HG03521 (cell line): Measurements from ENCODE around the gene ITPRIP.

Experiments used
- ATAC-seq: cut with Tn5 transposase; IDR thresholded peaks from one replicate; pipeline ENCODE4 v1.9.1; 2021; ENCODE audit warnings: mild to moderate bottlenecking, moderate library complexity; ENCODE audit not compliant: unreplicated experiment

The ITPRIP gene

DNA sequence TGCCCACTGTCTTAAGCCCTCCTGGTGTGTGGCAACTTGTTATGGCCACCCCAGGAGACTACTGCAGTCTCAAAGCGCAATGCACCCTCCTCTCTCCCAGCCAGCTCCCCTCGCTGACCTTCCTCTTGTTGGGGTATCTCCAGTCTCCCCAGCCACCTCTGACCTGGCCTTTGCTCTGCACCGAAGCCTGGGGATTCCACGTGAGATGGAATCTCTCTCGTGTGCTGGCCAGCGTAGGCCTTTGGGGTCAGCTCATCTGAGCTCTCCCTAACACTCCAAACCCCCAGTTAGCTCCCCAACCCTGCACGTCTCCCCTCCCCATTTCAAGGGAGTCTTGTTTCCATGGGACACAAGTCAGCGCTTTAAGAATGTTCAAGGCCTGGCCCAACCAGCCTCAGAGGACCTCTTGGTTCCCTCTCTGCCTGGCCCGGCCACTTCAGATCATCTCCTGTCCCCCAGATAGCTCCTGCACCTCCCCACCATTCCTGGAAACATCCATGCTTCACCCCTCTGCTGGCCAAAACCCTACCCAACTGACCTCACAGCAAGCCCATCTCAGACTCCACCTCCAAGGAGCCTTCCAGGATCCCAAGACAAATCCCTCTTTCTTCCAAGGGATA is 11.2 kb downstream of the ITPRIP start:
- ATAC-seq, result no peak

DNA sequence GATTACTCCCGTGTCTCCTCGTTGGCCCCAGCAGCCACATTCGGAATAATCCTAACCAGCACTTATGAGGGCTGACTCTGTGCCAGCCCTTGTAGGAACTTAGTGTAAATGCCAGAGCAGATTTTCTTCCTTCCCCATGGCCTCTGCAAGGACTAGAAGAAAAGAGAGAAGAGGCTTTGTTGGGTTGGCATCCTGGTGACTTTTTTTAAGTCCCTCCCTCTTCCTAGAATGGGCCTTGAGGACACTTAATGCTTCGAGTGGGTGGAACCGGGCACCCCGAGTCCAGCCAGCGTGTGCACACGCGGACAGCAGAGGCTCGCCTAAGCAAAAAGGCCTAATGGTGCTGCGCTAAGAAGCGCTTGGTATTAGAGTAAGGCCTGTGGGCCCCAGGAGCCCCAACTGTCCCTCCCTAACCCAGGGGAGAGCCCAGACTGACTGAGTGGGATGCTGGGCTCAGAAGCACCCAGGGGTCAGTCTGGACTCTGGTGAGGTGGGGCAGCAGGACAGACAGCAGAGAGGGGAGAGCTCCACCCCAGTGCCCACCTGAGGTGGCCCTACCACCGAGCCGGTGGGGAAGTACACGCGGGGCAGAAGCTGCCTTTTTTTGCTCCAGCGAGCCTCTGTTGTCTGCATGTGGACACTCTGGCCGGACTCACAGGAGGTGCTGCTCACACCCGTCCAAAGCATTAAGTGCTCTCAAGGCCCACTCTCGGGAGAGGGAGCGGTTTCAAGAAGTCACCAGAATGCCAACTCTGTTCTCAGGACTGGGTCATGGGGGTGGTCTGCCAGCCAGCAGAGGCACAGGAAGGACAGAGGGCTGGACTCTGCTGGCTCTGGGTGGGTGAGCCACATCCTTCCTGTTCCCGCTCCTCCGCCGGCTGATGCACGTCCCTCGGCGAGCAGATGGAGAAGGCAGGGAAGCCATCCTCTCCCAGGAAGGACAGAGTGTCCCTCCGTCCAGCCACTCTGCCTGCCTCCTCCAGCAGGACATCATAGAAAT is 12.5 kb downstream of the ITPRIP start:
- no peak for ATAC-seq

DNA sequence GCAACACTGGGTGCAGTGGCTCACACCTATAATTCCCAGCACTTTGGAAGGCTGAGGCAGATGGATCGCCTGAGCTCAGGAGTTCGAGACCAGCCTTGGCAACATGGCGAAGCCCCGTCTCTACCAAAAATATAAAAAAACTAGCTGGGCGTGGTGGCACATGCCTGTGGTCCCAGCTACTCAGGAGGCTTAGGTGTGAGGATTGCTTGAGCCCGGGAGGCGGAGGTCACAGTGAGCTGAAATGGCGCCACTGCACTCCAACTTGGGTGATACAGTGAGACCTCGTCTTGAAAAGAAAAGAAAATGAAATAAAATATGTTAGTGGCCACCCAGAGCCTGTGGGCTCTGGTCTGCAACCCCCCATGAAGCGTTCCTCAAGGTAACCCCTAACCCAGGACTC is 13.3 kb downstream of the ITPRIP start:
- no peak for ATAC-seq

DNA sequence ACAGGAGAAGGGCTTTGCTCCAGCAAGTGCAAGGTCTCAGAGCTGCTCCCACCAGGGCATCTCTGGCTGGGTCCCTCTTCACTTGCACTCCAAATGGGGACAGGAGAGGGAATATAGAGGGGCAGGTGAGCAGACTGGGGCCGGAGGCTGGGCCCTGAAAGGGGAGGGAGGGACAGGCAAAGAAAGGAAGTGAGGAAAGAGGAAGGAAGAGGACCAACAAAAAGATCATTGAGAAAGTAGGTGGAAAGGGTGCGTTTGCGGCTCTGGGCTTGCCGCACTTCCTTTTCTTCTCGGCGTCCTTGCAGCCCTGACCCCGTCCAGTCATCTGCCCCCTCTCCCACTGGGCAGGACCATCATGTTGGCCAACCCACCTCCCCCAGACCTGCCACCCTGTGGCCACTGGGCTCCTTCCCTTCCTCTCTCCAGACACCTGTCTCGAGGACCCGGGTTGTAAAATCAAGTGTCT is 14.0 kb downstream of the ITPRIP start:
- ATAC-seq, result no peak

DNA sequence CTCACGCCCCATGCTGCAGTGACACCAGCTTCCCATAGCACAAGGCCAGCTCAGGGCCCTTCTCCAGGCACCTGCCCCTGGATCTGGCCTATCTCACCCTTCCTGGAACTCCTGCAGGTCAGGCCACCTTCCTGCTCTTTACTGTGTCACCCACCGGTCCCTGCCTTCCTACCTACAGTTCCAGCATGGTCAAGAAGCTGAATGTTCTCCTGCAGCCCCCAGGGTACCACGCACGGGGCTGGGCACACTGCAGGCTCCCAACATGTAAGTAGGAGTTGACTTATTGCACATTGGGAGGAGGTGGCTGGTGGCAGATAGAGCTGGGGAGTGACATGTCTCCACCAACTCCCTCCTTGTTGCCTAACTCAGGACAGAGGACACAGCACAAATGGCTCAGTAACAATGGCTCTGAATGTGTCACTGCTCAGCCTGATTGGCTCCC is 14.5 kb downstream of the ITPRIP start:
- no peak for ATAC-seq

DNA sequence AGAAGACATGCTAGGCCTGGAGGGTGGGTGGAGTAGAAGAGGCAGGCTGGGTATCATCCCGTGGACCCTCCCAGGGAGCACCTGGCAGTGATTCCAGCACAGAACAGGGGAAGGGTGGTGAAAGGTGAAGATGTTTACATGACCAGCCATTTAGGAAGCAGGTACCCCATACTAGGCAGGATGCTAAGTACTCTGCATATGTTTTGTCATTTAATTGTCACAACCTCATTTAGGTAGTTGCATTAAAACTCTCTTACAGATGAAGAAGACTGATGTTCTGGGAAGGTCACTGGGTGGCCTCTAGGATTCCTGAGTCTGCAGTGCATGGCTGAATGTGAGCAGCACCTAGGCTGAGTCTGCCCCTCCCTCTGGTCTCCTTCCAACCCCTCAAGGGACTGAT is 15.2 kb downstream of the ITPRIP start:
- ATAC-seq, result no peak

DNA sequence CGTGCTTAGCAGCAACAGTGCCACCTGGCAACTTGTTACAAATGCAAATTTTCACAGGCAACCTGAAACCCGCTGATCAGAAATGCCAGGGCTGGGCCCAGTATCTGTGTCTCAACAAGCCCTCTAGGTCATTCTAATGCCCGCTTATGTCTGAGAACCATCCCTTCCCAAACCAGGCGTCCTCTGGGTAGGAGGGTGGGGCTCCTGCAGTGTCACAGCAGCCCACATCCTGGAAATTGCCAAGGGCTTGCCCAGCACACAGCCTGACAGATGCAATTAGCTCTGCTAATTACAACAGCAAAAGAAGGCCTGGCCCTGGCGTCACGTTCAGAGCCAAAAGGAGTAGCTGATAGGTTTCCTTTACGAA is 15.9 kb downstream of the ITPRIP start:
- ATAC-seq, result no peak

DNA sequence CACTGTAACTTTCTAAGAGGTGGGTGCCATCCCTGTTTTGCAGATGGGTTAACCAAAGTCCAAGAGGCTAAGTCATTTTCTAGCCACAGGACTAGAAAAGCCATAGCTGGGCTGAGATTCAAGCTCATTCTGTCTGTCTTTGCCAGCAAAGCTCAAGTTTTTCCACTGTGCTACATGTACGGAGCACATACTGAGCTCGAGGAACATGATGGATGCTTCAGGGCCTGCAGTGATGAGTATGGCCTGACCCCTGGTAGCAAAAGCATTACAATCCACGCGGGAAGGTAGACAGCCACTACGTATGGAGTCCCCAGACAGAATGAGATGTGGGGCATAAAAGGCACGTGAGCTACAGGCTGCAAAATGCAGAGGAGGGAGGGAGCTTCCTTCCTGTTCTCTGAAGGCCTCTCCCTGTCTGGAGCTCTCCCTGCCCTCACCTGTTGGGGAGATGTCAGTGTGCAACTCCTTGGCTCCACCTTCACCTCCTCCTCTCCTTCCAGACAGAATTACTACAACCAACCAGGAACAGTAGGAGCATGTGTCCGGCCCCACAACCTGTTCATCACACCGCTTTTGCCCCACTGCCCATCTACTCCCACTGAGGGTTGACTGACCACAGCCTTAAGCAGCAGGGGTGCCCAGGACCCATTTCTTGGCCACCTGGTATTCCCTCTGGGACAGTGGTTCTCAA is 16.4 kb downstream of the ITPRIP start:
- ATAC-seq, result no peak

DNA sequence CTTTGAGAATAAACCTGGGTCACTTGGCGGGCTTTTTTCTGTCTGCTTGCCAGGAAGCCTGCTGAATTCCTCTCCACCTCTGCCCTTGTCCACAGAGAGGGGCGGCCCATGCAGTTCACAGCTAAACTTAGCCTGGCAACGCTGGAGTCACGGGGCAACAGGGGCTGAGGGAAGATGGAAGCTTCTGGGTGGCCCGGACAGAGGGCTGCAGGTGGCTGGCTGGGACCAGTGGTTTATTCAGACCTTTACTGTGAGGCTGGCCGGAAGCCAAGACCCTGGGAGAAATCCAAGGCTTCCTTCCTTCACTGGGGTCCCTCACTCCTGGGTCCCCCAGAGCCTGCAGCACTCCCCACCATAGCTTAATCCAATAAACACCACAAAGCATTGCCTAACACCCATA is 17.0 kb downstream of the ITPRIP start:
- no peak for ATAC-seq

DNA sequence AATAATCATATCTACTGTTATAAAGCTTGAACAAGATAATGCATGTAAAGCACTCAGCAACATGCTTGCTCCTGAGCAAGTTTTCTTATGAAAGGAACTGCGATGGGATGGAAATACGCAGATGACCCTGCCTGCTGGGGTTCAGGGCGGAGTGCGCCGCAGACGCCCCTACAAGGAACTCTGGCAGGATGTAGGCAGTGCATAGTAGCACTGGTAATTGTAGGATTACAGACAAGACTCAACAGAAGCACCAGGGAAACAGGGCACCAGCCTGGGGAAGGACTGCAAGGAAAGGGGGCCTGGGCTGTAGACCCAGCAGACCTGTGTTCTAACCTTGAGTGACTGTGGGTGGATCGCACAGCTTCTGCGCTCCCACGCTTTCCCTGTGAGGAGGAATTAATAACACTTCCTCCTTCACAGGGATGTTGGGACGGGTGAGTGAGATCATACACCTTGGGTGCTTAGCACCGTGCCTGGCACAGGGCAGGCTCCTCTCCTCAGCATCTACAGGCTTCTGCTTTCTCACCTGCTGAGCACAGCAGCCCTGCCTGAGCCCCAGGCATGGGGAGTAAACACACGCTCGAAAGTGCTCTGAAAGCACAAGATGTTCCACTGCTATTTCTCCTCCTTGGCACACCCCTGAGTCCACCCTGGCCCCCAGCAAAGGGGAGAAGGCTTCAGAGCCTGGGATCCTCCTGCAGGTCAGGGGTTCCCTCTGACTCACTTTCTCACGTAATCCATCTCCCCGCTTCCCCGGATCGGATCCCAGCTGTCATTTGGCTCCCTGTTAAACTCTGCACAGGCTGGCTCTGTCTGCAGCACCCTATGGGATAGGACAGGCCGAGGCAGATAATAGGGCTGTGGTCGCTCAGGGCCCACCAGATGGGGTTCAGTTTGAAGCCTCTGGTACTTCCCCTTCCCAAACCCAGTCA is 19.2 kb downstream of the ITPRIP start:
- ATAC-seq, result no peak

DNA sequence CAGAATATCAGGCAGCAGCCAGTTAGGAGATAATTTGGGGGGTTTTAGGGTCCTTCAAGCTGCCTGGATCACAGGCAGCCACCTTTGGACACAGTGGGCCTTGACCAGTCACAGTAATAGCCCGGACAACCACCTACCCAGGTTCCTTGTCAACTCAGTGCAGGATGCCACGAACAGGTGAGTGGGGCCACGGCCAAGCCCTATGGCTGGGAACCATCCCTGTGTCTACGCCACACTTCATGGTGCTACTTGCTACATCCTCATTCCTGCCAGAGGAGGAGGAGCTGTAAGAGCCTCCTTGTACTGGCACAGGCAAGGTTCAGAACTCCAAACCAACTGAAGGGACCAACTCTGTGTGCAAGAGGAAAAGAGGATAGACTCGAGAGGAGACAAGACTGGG is 19.9 kb downstream of the ITPRIP start:
- ATAC-seq, result no peak

DNA sequence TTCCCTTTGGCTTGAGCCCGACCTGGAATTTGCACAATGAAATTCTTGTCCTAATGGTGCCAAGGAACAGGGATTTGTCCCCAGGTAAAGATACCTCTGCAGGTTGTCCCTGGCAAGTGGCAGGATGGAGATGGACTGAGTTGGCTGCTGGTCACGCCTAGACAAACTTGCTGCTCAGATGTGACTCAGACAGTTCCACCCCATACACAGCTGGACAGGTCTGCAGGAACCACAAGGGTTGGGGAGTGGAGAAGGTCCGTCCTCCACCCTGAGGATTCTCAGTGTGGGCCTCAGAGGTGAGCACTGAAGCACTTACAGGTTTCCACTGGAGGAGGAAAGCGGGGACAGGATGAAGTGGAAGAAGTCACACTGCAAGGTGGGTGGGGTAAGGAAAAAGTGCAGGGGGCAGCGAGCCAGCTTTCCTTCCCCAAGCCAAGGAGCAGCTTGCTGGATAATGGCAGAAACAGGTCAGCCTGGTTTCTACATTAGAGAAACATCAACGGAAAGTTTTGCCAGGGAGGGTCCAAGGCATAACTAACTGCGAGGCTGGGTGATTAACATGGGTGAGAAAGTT is 20.5 kb downstream of the ITPRIP start:
- no peak for ATAC-seq

DNA sequence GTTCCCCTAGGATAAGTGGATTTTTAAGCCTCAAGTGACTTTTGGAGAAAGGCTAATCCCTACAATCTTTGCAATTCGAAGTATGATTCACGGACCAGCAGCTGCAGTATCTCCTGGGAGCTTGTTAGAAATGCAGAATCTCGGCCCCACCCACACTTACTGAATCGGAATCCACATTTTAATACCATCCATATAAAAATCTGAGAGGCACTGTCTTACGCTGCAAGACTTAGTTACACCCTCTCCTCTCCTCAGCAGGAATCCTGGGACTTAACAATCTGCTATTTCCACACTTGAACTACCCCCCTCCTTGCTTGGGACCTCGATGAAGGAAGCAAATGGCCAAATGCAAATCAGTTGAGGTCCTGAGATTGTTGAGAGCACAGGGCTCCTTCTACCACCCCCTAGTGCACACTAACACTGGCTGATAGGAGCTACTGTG is 21.0 kb downstream of the ITPRIP start:
- ATAC-seq, result no peak

DNA sequence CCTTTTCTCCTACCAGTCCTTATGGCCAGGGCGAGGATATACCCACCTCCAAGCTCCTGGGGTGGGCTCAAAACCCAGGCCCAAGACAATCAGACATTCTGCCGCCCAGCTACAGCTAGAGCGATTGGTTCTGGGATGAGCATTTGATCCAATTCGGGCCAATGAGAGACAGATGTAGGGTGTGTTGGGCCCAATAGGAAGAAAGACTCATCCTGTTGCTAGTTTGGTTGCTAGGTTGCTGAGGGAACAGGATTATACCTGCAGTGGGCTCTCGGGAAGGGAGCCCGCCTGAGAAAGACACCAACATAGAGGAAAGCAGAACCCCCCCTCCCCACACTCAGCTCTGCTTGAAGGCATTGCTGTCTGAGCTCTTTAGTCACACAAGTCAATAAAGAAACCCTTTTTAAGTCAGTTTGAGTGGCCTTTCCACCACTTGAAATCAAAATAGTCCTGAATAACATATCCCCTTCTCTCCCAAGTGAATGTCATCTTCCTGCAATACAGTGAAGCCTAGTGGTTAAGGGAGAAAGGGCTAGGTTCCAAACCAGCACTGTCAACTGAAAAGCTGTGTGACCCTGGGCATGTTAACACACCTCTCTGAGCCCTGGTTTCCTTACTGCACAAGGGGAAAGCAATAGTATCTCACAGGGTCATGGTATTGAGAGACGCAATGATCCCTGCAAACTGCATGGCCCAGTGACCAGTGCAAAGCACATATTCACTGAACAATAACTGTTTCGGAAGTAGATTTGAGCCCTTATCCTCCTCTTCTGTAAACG is 21.8 kb downstream of the ITPRIP start:
- no peak for ATAC-seq

DNA sequence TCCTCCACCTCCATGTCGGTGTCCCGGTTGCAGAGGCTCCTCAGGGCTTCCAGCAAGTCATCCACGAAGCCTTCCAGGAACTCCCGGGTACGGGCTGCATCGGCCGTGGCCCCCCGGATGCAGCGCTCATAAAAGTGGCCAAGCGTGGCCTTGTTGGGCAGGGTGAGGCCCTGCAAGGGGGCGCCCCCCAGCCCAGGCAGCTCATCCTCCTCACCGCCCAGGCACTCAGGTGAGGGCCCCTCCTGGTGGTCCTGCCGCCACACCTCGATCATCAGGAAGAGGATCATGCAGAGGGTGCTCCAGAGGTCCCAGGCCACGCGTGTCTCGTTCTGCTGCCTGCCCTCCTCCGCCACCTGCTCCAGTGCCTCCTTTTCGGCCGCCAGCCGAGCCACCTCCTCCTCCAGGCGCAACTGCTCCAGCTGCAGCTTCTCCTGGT is 22.8 kb downstream of the ITPRIP start:
- no peak for ATAC-seq

DNA sequence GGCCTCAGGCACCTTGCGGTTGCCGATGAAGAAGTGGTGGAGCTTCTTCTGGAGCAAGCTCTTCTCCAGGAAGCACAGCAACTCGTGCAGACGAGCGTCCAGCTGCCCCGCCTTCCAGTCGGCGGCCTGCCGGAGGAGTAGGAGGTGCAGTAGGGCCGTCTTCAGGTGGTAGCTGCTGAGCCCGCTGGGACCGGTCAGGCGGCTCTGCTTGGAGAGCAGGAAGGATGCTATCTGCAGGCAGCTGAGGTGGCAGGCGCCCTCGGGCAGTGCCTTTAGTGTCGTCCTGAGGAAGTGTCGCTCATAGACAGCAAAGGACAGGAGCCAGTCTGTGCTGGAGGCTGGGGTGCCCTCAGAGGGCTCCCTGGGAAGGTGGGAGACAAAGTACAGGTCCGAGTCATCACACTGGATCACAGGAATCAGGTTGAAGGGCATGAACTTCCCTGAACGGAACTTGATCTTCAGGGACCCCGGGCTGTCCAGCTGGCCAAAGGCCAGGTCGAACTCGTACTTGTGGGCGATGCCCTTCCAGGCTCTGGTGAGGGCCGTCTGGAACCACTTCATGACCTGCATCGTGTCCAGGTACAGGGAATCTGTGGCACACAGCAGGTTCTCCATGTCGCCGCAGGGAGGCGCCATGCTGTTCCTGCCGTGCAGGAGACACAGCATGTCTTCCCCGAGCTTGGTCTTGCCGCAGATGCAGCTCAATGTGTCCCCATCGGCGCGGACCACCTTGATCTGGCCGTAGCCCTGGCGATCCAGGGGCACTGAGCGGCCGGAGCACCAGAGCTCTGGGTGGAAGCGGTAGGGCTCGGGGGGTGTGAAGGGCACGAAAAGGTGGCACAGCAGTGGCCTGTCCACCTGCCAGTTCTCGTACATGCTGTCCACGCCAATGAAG is 23.4 kb downstream of the ITPRIP start:
- no peak for ATAC-seq

DNA sequence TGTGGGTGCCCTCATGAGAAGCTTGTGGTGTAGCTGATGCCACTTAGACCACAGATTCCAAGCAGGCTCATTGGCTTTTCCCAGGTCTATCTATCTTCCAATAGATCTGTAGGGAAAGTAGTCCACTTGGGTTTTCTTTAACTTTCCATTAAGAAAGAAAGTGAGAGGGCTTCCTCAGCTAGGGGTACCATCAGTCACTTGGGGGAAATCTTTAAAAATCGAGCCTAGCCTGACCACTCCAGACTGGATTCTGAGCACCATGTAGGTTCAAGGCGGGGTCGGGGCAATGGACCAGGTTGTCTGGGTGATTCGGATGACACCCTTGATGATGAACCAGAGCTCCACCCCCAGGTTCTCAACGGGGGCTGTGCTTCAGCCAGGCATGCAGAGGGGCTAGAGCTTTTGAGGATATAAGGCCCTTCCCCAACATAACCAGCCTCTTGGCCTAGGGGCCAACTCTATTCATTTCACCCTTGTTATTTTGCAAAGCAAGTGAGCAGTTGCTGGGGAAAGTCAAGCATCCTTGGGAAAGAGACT is 27.0 kb downstream of the ITPRIP start:
- no peak for ATAC-seq
